ENCODE measurements around the gene FBXL5. TPM values are rescaled to one million over a fixed set of nuclear protein-coding genes. Genes with fewer than 3 reads are reported as not detected.

The FBXL5 gene
- total and polyA plus RNA-seq, 2 donors (not counting 1 experiment from before 2014, with no cell fraction given): 21.2 to 41.0 TPM

- Mint-ChIP-seq H3K4me3 (no peak overlapping the region), H3K4me1 (peaks cover 7% of the 10 kb centered on the region), H3K9me3 (ENCODE audit: insufficient read depth) (no peaks in the 10 kb centered on the region), H3K27ac (no peak overlapping the region), H3K27me3 (no peaks in the 10 kb centered on the region)
- Histone ChIP-seq H3K36me3 (replicated peaks in 1 of 2; ENCODE audit: control extremely low read depth in 1 of 2, control insufficient read depth in 1 of 2, extremely low read depth in 1 of 2, insufficient read depth in 2 of 2, low read length in 1 of 2) (peaks cover 10 to 17% of the 10 kb centered on the region in 2 experiments), H3K9ac (ENCODE audit: low read length) (no peak overlapping the region), H3K9me3 (ENCODE audit: control extremely low read depth in 1 of 3, control insufficient read depth in 2 of 3, insufficient read depth in 1 of 3, low read length in 2 of 3) (peaks cover 0 to 8% (median 2%) of the 10 kb centered on the region in 3 donors), H2AFZ (ENCODE audit: insufficient read depth, low read depth, low read length, poor library complexity, severe bottlenecking) (no peak overlapping the region), H4K20me1 (ENCODE audit: control insufficient read depth, insufficient read depth, low read length, poor library complexity, severe bottlenecking) (peaks cover 7% of the 10 kb centered on the region), H3K79me2 (ENCODE audit: control insufficient read depth, insufficient read depth, low read length) (no peaks in the 10 kb centered on the region), H3K27ac (ENCODE audit: low read length in 2 of 2) (no peak overlapping the region), H3K4me1 (ENCODE audit: control insufficient read depth in 2 of 2, insufficient read depth in 2 of 2, low read length in 2 of 2) (no peaks in the 10 kb centered on the region), H3K4me3 (ENCODE audit: control extremely low read depth in 1 of 5, extremely low read depth in 1 of 5, insufficient read depth in 1 of 5, low read depth in 2 of 5, low read length in 4 of 5) (no peak overlapping the region), H3K4me2 (replicated peaks; ENCODE audit: low read depth, low read length, poor library complexity, severe bottlenecking) (no peak overlapping the region), H3K27me3 (replicated peaks in 1 of 4; ENCODE audit: control extremely low read depth in 1 of 4, control insufficient read depth in 3 of 4, insufficient read depth in 4 of 4, low read length in 3 of 4) (no peaks in the 10 kb centered on the region)
- TF ChIP-seq EZH2 (IDR thresholded peaks at IDR 0.05; ENCODE audit: borderline replicate concordance, insufficient read depth, low read depth, low read length, poor library complexity, severe bottlenecking) (no peak), CTCF (IDR thresholded peaks at IDR 0.05) (no peak)
- ChIA-PET CTCF (no interaction called here), POLR2A (no interaction called here)
- intact Hi-C loops (cut with micrococcal nuclease): no loop called here
- no peak for DNase-seq
- WGBS (ENCODE audit: insufficient coverage): 100% methylated on average over 2 of the region's 2 CpGs
- ATAC-seq (ENCODE audit: low read depth): no peak
These were observed 44.3 kb downstream of the FBXL5 start for GRCh38 chr4:15610855-15611254.

GRCh38 chr4:15605537-15605936 is 49.6 kb downstream of the FBXL5 start:
- DNase-seq: no peak
- Histone ChIP-seq H3K4me2 (replicated peaks; ENCODE audit: low read depth, low read length, poor library complexity, severe bottlenecking) (no peak overlapping the region), H3K9me3 (ENCODE audit: control extremely low read depth in 1 of 3, control insufficient read depth in 2 of 3, insufficient read depth in 1 of 3, low read length in 2 of 3) (no peaks in the 10 kb centered on the region), H3K4me3 (ENCODE audit: control extremely low read depth in 1 of 5, extremely low read depth in 1 of 5, insufficient read depth in 1 of 5, low read depth in 2 of 5, low read length in 4 of 5) (no peak overlapping the region), H3K27me3 (replicated peaks in 1 of 4; ENCODE audit: control extremely low read depth in 1 of 4, control insufficient read depth in 3 of 4, insufficient read depth in 4 of 4, low read length in 3 of 4) (no peaks in the 10 kb centered on the region), H3K4me1 (ENCODE audit: control insufficient read depth in 2 of 2, insufficient read depth in 2 of 2, low read length in 2 of 2) (no peaks in the 10 kb centered on the region), H2AFZ (ENCODE audit: insufficient read depth, low read depth, low read length, poor library complexity, severe bottlenecking) (no peak overlapping the region), H3K9ac (ENCODE audit: low read length) (no peak overlapping the region), H3K79me2 (ENCODE audit: control insufficient read depth, insufficient read depth, low read length) (no peaks in the 10 kb centered on the region), H3K36me3 (replicated peaks in 1 of 2; ENCODE audit: control extremely low read depth in 1 of 2, control insufficient read depth in 1 of 2, extremely low read depth in 1 of 2, insufficient read depth in 2 of 2, low read length in 1 of 2) (peaks cover 10% of the 10 kb centered on the region in 2 experiments), H3K27ac (ENCODE audit: low read length in 2 of 2) (no peak overlapping the region), H4K20me1 (ENCODE audit: control insufficient read depth, insufficient read depth, low read length, poor library complexity, severe bottlenecking) (no peaks in the 10 kb centered on the region)
- ChIA-PET POLR2A (no interaction called here), CTCF (no interaction called here)
- TF ChIP-seq EZH2 (IDR thresholded peaks at IDR 0.05; ENCODE audit: borderline replicate concordance, insufficient read depth, low read depth, low read length, poor library complexity, severe bottlenecking): no peak
- TF ChIP-seq CTCF (IDR thresholded peaks at IDR 0.05): no peak
- Mint-ChIP-seq H3K9me3 (ENCODE audit: insufficient read depth) (peaks cover 3% of the 10 kb centered on the region), H3K27ac (no peak overlapping the region), H3K27me3 (no peaks in the 10 kb centered on the region), H3K4me3 (no peak overlapping the region), H3K4me1 (peaks cover 5% of the 10 kb centered on the region)
- 100% methylated on average over 4 of the region's 5 CpGs for WGBS (ENCODE audit: insufficient coverage)
- intact Hi-C loops (cut with micrococcal nuclease): no loop called here
- no peak for ATAC-seq (ENCODE audit: low read depth)
